Nephron progenitor cell (in vitro differentiated cells): ENCODE data around the gene CACNA2D3.
A peak's percentile ranks its signal among the peaks of the same experiment; 100 is the strongest.

Experiments used
- DNase-seq: peaks from one replicate; pipeline ENCODE4 v3.0.0; 2021
- H3K27ac Mint-ChIP-seq: 2 replicates; pipeline ENCODE4 v1.8.0; 2021; ENCODE audit warnings: mild to moderate bottlenecking, moderate library complexity, mixed read lengths
- H3K27me3 Mint-ChIP-seq: 2 replicates; pipeline ENCODE4 v1.8.0; 2021; ENCODE audit warnings: mild to moderate bottlenecking, low read depth, mixed read lengths; ENCODE audit not compliant: poor library complexity
- H3K36me3 Mint-ChIP-seq: 2 replicates; pipeline ENCODE4 v1.8.0; 2021; ENCODE audit warnings: low read depth, mixed read lengths
- H3K4me1 Mint-ChIP-seq: 2 replicates; pipeline ENCODE4 v1.8.0; 2021; ENCODE audit warnings: mixed read lengths
- H3K4me3 Mint-ChIP-seq: 2 replicates; pipeline ENCODE4 v1.8.0; 2021; ENCODE audit warnings: mild to moderate bottlenecking, moderate library complexity, mixed read lengths
- H3K9me3 Mint-ChIP-seq: 2 replicates; pipeline ENCODE4 v1.8.0; 2021; ENCODE audit warnings: mild to moderate bottlenecking, moderate library complexity, mixed read lengths
- CTCF ChIP-seq: fragments of 200-600 bp; sonication (generic); IDR thresholded peaks from 2 replicates; pipeline ENCODE4 v1.5.0; 2021; ENCODE audit warnings: antibody characterized with exemption

CACNA2D3 gene

GRCh38 chr3:54434756-54435155 is 312.4 kb downstream of the CACNA2D3 start:
- H3K4me3 Mint-ChIP-seq, result no peak overlapping the region
- H3K4me1 Mint-ChIP-seq, result peaks cover 7% of the 10 kb centered on the region
- H3K36me3 Mint-ChIP-seq, result no peaks in the 10 kb centered on the region
- DNase-seq, result no peak
- no peaks in the 10 kb centered on the region for H3K9me3 Mint-ChIP-seq
- peaks cover 7% of the 10 kb centered on the region for H3K27me3 Mint-ChIP-seq
- TF ChIP-seq CTCF, result no peak
- no peak overlapping the region for H3K27ac Mint-ChIP-seq

- Mint-ChIP-seq H3K4me1 (peaks cover 7% of the 10 kb centered on the region), H3K36me3 (no peaks in the 10 kb centered on the region), H3K27me3 (peaks cover 13% of the 10 kb centered on the region), H3K27ac (no peak overlapping the region), H3K9me3 (no peaks in the 10 kb centered on the region), H3K4me3 (no peak overlapping the region)
- no peak for TF ChIP-seq CTCF
- no peak for DNase-seq
Observed at GRCh38 chr3:54437271-54437670, 314.9 kb downstream of the CACNA2D3 start.

GRCh38 chr3:54443561-54444161 is 321.3 kb downstream of the CACNA2D3 start:
- no peak for DNase-seq
- peaks cover 16% of the 10 kb centered on the region for H3K27me3 Mint-ChIP-seq
- H3K36me3 Mint-ChIP-seq, result no peaks in the 10 kb centered on the region
- no peak overlapping the region for H3K4me3 Mint-ChIP-seq
- TF ChIP-seq CTCF, result no peak
- peaks cover 24% of the 10 kb centered on the region for H3K4me1 Mint-ChIP-seq
- H3K27ac Mint-ChIP-seq, result peak overlapping the region; percentile 50
- H3K9me3 Mint-ChIP-seq, result no peaks in the 10 kb centered on the region

- Mint-ChIP-seq H3K4me3 (no peak overlapping the region), H3K36me3 (no peaks in the 10 kb centered on the region), H3K9me3 (no peaks in the 10 kb centered on the region), H3K27ac (no peak overlapping the region), H3K4me1 (peaks cover 24% of the 10 kb centered on the region), H3K27me3 (peaks cover 13% of the 10 kb centered on the region)
- DNase-seq, result no peak
- TF ChIP-seq CTCF, result no peak
Observed at GRCh38 chr3:54445630-54446029, 323.3 kb downstream of the CACNA2D3 start.

GRCh38 chr3:54447427-54447826 is 325.1 kb downstream of the CACNA2D3 start:
- DNase-seq, result no peak
- Mint-ChIP-seq H3K36me3 (peaks cover 6% of the 10 kb centered on the region), H3K27me3 (peaks cover 9% of the 10 kb centered on the region), H3K4me1 (peaks cover 24% of the 10 kb centered on the region), H3K9me3 (peaks cover 11% of the 10 kb centered on the region), H3K4me3 (no peak overlapping the region), H3K27ac (peak overlapping the region; percentile 75)
- no peak for TF ChIP-seq CTCF

GRCh38 chr3:54454806-54455205 is 332.5 kb downstream of the CACNA2D3 start:
- no peak overlapping the region for H3K27ac Mint-ChIP-seq
- H3K4me1 Mint-ChIP-seq, result no peaks in the 10 kb centered on the region
- peaks cover 8% of the 10 kb centered on the region for H3K27me3 Mint-ChIP-seq
- TF ChIP-seq CTCF, result no peak
- no peak for DNase-seq
- peaks cover 42% of the 10 kb centered on the region for H3K9me3 Mint-ChIP-seq
- peaks cover 14% of the 10 kb centered on the region for H3K36me3 Mint-ChIP-seq
- H3K4me3 Mint-ChIP-seq, result no peak overlapping the region
